Endothelial cell (in vitro differentiated cells): ENCODE measurements around the gene TNRC6B. TPM values are rescaled to one million over a fixed set of nuclear protein-coding genes. Genes with fewer than 3 reads are reported as not detected.

Source experiments
- DNase-seq: peaks from one replicate; pipeline ENCODE4 v3.0.0; 2021; ENCODE audit warnings: low spot score
- H3K27ac Mint-ChIP-seq: one replicate; pipeline ENCODE4 v1.8.0; 2021; ENCODE audit warnings: mixed read lengths, inconsistent platforms; ENCODE audit not compliant: unreplicated experiment
- H3K27me3 Mint-ChIP-seq: one replicate; pipeline ENCODE4 v1.8.0; 2021; ENCODE audit warnings: mild to moderate bottlenecking, moderate library complexity, mixed read lengths, inconsistent platforms; ENCODE audit not compliant: unreplicated experiment
- H3K36me3 Mint-ChIP-seq: one replicate; pipeline ENCODE4 v1.8.0; 2021; ENCODE audit warnings: mild to moderate bottlenecking, low read depth, mixed read lengths, inconsistent platforms; ENCODE audit not compliant: unreplicated experiment
- H3K4me1 Mint-ChIP-seq: one replicate; pipeline ENCODE4 v1.8.0; 2021; ENCODE audit warnings: mild to moderate bottlenecking, mixed read lengths, inconsistent platforms; ENCODE audit not compliant: unreplicated experiment
- H3K4me3 Mint-ChIP-seq: one replicate; pipeline ENCODE4 v1.8.0; 2021; ENCODE audit warnings: mild to moderate bottlenecking, mixed read lengths, inconsistent platforms; ENCODE audit not compliant: unreplicated experiment
- H3K9me3 Mint-ChIP-seq: one replicate; pipeline ENCODE4 v1.8.0; 2021; ENCODE audit warnings: mixed read lengths, inconsistent platforms; ENCODE audit not compliant: unreplicated experiment
- CTCF ChIP-seq: fragments of 200-600 bp; sonication (generic); IDR thresholded peaks from one replicate; pipeline ENCODE4 v1.5.0; 2021; ENCODE audit warnings: antibody characterized with exemption; ENCODE audit not compliant: unreplicated experiment
- total RNA-seq: library from RNA; stranded (reverse); fragmentation: NEBNext Ultra II Directional; extraction: Animal tissue kit (Norgen Biotek cat#: 25700); gene quantifications from one replicate; pipeline ENCODE4 v1.2.1, GENCODE V29; 2021; ENCODE audit not compliant: unreplicated experiment

TNRC6B gene
- total RNA-seq, 1 donor from 2014 or later = 53.4 TPM

GRCh38 chr22:40226620-40227019 lies 48.9 kb downstream of the TNRC6B start:
- Mint-ChIP-seq H3K27ac (no peak overlapping the region), H3K4me3 (no peak overlapping the region)
- no peak for DNase-seq

GRCh38 chr22:40231618-40232313 lies 54.0 kb downstream of the TNRC6B start:
- no peak for DNase-seq
- TF ChIP-seq CTCF = no peak
- Mint-ChIP-seq H3K4me3 (peak overlapping the region; percentile 64), H3K9me3 (no peaks in the 10 kb centered on the region), H3K27ac (no peak overlapping the region), H3K27me3 (peaks cover 2% of the 10 kb centered on the region), H3K36me3 (peaks cover 9% of the 10 kb centered on the region), H3K4me1 (peaks cover 7% of the 10 kb centered on the region)

More at GRCh38 chr22:40226620-40227019, 48.9 kb downstream of the TNRC6B start:
- Mint-ChIP-seq H3K4me1 (peaks cover 13% of the 10 kb centered on the region), H3K27me3 (no peaks in the 10 kb centered on the region), H3K36me3 (peaks cover 4% of the 10 kb centered on the region), H3K9me3 (no peaks in the 10 kb centered on the region)
- TF ChIP-seq CTCF = no peak

- H3K27me3 Mint-ChIP-seq = peaks cover 2% of the 10 kb centered on the region
- peaks cover 10% of the 10 kb centered on the region for H3K36me3 Mint-ChIP-seq
- no peaks in the 10 kb centered on the region for H3K9me3 Mint-ChIP-seq
- H3K4me3 Mint-ChIP-seq = no peak overlapping the region
- peaks cover 7% of the 10 kb centered on the region for H3K4me1 Mint-ChIP-seq
- DNase-seq = no peak
- H3K27ac Mint-ChIP-seq = no peak overlapping the region
- no peak for TF ChIP-seq CTCF
Measured at GRCh38 chr22:40232624-40233023, 54.9 kb downstream of the TNRC6B start.

GRCh38 chr22:40233886-40234285 lies 56.2 kb downstream of the TNRC6B start:
- peaks cover 7% of the 10 kb centered on the region for H3K4me1 Mint-ChIP-seq
- no peak overlapping the region for H3K27ac Mint-ChIP-seq
- peak overlapping the region; percentile 42 for H3K4me3 Mint-ChIP-seq
- peaks cover 2% of the 10 kb centered on the region for H3K27me3 Mint-ChIP-seq
- DNase-seq = no peak
- no peaks in the 10 kb centered on the region for H3K9me3 Mint-ChIP-seq
- TF ChIP-seq CTCF = no peak
- H3K36me3 Mint-ChIP-seq = peaks cover 12% of the 10 kb centered on the region

GRCh38 chr22:40234658-40235057 lies 56.9 kb downstream of the TNRC6B start:
- Mint-ChIP-seq H3K27ac (no peak overlapping the region), H3K9me3 (no peaks in the 10 kb centered on the region)

More at GRCh38 chr22:40234658-40235057, 56.9 kb downstream of the TNRC6B start:
- H3K27me3 Mint-ChIP-seq = peaks cover 2% of the 10 kb centered on the region
- no peak overlapping the region for H3K4me3 Mint-ChIP-seq
- no peak for DNase-seq
- H3K36me3 Mint-ChIP-seq = peaks cover 9% of the 10 kb centered on the region
- no peak for TF ChIP-seq CTCF
- peaks cover 7% of the 10 kb centered on the region for H3K4me1 Mint-ChIP-seq
